GM12878 (cell line): ENCODE measurements around the gene KRTAP6-3.

Source experiments
- CTCF ChIP-seq, 3 experiments: IDR thresholded peaks in 2 of 3; conservative IDR thresholded peaks in 1 of 3; 2 replicates each; pipeline ENCODE4 v1.5.1; 2011; ENCODE audit warnings: low read depth in 3 of 3, low read length in 3 of 3, mild to moderate bottlenecking in 3 of 3, control low read depth in 2 of 3, moderate library complexity in 2 of 3, inconsistent platforms in 1 of 3, mixed read lengths in 1 of 3; ENCODE audit not compliant: control insufficient read depth in 2 of 3, insufficient read depth in 1 of 3; ENCODE audit errors: extremely low read depth in 1 of 3
- EGR1 ChIP-seq, 2 experiments: IDR thresholded peaks; 1 replicate in 1 of 2; 2 replicates in 1 of 2; pipeline ENCODE4 v1.6.1; 2011 to 2012; ENCODE audit warnings: low read depth in 2 of 2, low read length in 2 of 2, borderline replicate concordance in 1 of 2, mild to moderate bottlenecking in 1 of 2, moderate library complexity in 1 of 2
- EZH2 ChIP-seq: IDR thresholded peaks from 2 replicates; pipeline ENCODE4 v1.6.1; 2012; ENCODE audit warnings: low read depth, mild to moderate bottlenecking, control low read depth, inconsistent platforms, low read length, borderline replicate concordance; ENCODE audit not compliant: control insufficient read depth
- HCFC1 ChIP-seq: fragments of 150-350 bp; IDR thresholded peaks from 2 replicates; pipeline ENCODE4 v1.6.1; 2014; ENCODE audit warnings: low read length
- MLLT1 ChIP-seq: fragments of 450-650 bp; IDR thresholded peaks from 2 replicates; pipeline ENCODE4 v1.6.1; 2016; ENCODE audit warnings: mild to moderate bottlenecking
- NFIC ChIP-seq: IDR thresholded peaks from 2 replicates; pipeline ENCODE4 v1.6.1; 2012; ENCODE audit warnings: low read depth, mild to moderate bottlenecking, inconsistent platforms, low read length, moderate library complexity
- POLR2AphosphoS2 ChIP-seq: IDR thresholded peaks from 2 replicates; pipeline ENCODE4 v1.6.1; 2011; ENCODE audit warnings: low read depth, mild to moderate bottlenecking, low read length, improper control_type of control experiment, moderate library complexity
- POLR2AphosphoS5 ChIP-seq: IDR thresholded peaks from 2 replicates; pipeline ENCODE4 v1.6.1; 2011; ENCODE audit warnings: mild to moderate bottlenecking, low read length, inconsistent platforms
- SP1 ChIP-seq: IDR thresholded peaks from one replicate; pipeline ENCODE4 v1.6.1; 2011; ENCODE audit warnings: low read depth, low read length
- TBL1XR1 ChIP-seq: IDR thresholded peaks from 2 replicates; pipeline ENCODE4 v1.6.1; 2012; ENCODE audit warnings: low read depth, low read length, improper control_type of control experiment
- ZNF274 ChIP-seq: IDR thresholded peaks from one replicate; pipeline ENCODE4 v1.8.0; 2011; ENCODE audit not compliant: insufficient read length, insufficient read depth

GRCh38 chr21:30567617-30568016 is 24.6 kb upstream of the KRTAP6-3 start:
- no peak for TF ChIP-seq HCFC1
- TF ChIP-seq CTCF (IDR thresholded peaks at IDR 0.05 in 2 of 3, conservative IDR thresholded peaks at IDR 0.05 in 1 of 3; ENCODE audit: control insufficient read depth in 2 of 3, extremely low read depth in 1 of 3, insufficient read depth in 1 of 3, low read depth in 3 of 3, low read length in 3 of 3) = no peak
- no peak for TF ChIP-seq TBL1XR1
- TF ChIP-seq ZNF274 = no peak
- no peak for TF ChIP-seq POLR2AphosphoS5
- no peak for TF ChIP-seq SP1
- no peak for TF ChIP-seq MLLT1
- no peak for TF ChIP-seq POLR2AphosphoS2
- TF ChIP-seq NFIC = no peak
- TF ChIP-seq EZH2 = no peak
- TF ChIP-seq EGR1 (IDR thresholded peaks at IDR 0.05; ENCODE audit: borderline replicate concordance in 1 of 2, low read depth in 2 of 2, low read length in 2 of 2) = no peak
